GM21825 (cell line): Measurements from ENCODE around the gene TP53I13.
"Not testable (repeated sequence)": the region's sequence is repeated elsewhere in the genome, so short reads cannot be mapped to it uniquely, and the experiment has no call there.

Experiments used
- ATAC-seq: cut with Tn5 transposase; IDR thresholded peaks from one replicate; pipeline ENCODE4 v1.9.1; 2021; ENCODE audit warnings: mild to moderate bottlenecking, moderate library complexity; ENCODE audit not compliant: unreplicated experiment

TP53I13 gene, protein sequence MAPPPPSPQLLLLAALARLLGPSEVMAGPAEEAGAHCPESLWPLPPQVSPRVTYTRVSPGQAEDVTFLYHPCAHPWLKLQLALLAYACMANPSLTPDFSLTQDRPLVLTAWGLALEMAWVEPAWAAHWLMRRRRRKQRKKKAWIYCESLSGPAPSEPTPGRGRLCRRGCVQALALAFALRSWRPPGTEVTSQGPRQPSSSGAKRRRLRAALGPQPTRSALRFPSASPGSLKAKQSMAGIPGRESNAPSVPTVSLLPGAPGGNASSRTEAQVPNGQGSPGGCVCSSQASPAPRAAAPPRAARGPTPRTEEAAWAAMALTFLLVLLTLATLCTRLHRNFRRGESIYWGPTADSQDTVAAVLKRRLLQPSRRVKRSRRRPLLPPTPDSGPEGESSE

DNA sequence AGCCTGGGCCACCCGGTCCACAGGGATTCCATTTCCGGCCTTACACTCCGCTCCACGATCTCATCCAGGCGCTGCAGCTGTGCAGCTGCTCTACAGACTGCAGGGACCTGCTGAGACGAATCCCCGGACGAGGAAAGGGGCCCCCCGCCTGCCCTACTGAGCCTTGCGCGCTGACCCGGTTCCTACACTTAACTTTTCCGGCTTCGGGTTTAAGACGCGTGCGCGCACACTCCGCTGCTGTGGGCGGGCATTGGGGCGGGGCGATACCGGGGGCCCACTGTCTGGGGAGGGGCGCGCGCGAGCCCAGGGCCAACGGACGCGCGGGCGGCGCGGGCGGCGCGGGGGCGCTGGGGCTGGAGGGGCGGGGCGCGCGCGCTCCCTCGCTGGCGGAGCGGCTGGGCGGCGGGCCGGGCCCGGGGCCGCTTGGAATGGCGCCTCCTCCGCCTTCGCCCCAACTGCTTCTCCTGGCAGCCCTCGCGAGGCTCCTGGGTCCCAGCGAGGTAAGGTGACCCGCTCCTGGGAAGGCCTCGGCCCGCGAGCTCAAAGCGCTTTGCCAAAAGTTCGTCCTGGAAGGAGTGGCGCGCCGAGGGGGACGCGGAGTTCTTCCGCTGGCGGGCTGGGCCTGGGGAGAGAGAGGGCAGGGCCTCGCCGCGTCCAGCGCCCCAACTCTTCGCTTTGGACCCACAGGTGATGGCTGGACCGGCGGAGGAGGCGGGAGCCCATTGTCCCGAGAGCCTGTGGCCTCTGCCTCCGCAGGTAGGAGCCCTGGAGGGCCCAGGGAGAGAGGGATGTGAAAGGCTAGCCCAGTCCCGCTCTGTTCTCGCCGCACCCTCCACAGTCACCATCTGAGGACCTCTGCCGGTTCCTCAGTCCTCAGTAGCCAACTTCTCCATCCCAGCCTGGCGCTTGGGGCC lies at the start of gene TP53I13:
Gene TP53I13 (plus strand): TSS at position 371 of the 914 bp plus-strand sequence. CDS start 58 bp downstream, at position 429.
- ATAC-seq, result peak; percentile 45

DNA sequence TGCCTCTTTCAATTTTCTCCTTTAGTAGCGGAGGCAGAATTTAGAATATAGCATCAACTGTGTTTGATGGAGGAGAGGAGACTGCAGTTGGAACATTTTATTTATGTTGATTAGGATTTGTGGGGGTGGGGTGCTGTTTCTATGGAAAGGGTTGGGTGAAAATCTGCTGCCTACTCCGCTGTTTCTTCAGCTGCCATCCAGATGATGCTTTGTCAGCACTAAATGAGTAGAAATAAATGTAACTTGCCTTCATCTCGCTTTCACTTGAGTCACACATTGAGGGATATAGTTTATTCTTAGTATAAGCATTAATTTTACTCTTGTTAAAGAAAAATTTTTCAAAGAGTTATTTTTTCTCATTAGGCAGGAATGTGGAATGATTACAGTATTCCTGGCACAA lies 43.8 kb upstream of the TP53I13 start:
- no peak for ATAC-seq

- no peak for ATAC-seq
Observed at GRCh38 chr17:29526322-29526721, 42.2 kb upstream of the TP53I13 start.

DNA sequence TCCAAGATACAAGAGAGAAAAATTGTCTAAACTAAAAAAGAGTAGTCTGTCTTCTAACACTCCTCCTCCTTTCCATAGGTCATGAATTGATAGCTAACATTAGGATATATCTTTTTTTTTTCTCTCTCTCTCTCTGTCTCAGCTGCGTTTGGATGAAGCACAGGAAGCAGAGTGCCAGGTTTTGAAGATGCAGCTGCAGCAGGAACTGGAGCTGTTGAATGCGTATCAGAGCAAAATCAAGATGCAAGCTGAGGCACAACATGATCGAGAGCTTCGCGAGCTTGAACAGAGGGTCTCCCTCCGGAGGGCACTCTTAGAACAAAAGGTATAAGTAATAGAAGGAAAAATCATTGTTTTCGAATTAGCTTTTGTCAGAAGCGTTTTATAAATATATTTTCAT lies 34.5 kb upstream of the TP53I13 start:
- no peak for ATAC-seq

DNA sequence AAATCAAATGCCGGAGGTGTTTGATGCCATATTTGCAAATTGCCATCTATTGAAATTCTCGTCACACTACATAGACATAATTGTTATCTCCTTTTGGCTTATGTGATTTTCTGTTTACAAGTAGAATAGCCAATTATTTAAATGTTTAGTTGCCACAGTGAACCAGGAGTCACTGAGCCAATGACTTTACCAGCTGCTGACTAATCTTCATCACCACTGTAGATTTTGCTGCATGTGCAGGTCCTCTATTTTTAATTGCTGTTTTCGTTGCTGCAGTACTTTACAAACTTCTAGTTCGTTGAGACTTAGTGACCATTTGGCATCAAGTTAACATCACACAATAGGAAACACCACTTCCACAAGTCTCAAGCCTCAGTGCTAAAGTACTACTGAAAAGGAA lies 24.4 kb upstream of the TP53I13 start:
- no peak for ATAC-seq

DNA sequence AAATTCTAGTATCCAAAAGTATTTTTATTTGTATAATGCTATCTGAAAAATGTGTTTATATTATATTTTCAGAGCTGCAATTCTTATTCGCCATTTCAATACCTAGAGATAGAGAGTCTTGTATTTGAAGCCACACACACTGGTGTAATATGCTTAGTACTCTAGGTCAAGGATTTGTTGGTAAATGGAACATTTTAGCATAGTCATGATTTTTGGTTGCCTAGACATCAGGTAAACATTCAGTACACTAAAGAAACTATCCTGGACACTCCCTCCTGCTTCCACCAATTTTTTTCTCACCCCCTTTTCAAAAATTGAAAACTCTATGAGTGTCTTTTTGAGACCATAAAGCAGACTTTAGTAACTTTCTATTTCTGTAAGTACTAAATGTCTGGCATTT lies 22.4 kb upstream of the TP53I13 start:
- no peak for ATAC-seq

DNA sequence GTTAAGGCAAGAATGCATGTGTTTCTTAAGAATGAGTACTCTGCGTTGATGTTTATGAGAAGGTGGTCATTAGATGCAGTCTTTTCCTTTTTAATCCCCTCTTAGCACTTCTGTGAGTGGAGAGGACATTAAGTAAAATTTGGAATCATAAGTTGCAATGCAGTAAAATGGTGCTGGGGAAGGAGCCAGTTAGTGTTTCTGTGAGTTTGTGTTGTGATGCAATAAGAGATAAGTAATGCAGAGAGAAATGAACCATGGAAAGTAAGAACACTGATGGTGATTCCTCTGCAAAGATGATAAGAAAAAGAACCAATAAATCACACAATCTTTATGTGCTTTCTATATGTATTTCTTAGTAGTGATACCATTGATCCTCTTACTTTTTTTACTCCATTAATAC lies 21.7 kb upstream of the TP53I13 start:
- no peak for ATAC-seq

DNA sequence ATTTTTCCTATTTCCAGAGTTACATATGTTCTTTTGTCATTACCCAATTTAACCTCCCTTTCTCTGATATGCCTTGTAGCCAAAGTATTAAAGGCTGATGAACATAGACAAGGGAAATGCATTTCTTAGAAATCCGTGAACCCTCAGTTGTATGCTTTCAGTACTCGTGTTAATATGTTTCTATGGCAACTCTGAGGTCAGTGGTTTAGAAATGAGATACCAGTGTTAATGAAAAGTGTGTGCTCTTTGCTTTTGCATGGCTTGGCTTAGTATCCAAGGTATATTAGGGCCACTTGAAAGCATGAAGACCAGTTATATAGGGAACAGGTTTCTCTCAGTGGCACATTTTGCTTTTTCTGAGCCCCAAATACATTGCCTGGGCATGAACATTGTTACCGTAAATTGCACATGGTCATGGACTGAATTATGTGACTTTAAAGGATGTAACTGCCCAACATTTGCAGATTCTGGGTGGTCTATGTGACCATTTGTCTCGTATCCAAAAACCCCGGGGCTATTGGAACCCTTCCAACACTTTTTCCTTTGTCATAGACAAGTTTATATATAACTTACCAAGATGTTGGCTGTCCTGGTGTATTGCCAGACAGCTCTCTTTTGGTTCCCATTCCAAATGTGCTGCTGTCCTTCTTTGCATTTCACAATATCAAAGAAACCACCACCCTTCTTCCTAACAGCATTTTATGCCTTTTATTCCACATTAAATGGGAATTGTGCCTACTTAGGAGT lies 19.2 kb upstream of the TP53I13 start:
- ATAC-seq, result no peak

DNA sequence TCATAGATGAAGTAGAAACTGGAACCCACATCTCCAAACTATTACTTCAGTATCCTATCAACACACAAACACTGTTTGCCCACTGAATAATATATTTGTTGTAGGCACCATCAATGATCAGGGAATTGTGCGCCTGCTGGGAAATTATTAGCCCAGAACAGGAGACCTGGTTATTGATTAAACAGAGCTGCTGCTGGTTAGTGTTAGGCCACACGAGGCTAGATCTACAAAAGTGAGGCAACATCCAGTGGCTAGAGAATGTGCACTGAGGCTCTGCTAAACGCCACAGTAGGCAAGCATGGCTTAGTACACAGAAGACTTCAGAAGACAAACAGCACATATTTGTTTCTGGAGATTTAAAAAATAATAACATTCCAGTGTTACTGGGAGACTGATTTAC lies 12.7 kb upstream of the TP53I13 start:
- ATAC-seq, result no peak

DNA sequence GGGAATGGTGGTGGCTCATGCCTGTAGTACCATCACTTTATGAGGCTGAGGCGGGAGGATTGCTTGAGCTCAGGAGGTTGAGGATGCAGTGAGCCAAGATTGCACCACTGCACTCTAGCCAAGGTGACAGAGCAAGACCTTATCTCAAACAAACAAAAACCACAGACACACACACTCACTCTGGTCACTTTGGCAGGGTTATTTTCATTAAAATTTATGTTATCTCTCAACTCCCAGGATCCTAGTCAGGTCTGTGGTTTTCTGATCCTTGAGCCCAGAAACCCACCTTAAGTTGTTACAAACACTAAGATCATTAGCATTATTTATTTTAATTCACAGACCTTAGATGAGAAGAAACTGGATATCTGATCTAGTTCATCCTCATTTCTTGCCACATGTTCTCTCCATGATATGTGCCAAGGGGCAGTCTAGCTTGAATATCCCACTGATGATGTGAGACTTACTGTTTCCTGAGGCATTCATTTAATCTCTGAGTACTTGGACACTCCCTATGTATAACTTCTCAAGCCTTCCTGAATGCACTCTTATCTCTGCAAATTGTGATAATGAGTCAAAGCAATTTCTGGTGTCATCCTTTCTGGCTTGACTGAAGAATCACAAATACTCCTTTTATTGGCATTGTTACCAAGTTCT lies 11.3 kb upstream of the TP53I13 start:
- no peak for ATAC-seq

DNA sequence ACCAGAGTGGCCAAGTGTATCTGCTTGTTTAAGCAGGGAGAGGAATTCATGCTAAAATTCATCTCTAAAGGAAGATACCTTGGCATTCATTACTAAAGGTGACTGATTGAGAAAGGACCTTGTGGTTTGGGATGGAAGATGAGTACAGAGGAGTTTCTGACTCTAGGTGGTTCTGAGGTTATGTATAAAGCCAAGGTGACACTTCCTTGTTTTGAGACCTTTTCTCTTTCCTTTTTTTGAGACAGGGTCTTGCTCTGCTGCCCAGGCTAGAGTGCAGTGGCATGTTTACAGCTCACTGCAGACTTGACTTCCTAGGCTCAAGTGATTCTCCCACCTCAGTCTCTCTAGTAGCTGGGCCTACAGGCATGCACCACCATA lies 10.8 kb upstream of the TP53I13 start:
- ATAC-seq, result no peak

- ATAC-seq, result not testable (repeated sequence)
Observed at GRCh38 chr17:29558139-29558538, 10.4 kb upstream of the TP53I13 start.

- ATAC-seq, result no peak
Observed at GRCh38 chr17:29559640-29560039, 8.9 kb upstream of the TP53I13 start.

DNA sequence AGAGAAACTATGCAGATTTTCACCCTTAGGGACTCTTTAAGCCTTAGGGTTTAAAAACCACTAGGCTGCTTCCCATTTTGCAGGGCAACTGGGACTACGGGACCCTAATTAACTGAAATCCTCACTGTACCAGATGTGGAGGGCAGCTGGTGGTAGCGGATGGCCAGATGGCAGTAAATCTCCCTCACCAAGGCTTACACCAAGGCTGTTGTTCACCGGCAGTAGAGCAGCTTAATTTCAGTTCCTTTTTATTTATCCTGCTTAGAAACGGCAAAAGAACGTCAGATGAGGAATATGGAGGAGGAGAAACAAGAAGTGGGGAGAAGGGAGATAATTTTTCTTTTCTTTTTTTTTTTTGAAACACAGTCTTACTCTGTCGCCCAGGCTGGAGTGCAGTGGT lies 8.2 kb upstream of the TP53I13 start:
- no peak for ATAC-seq

DNA sequence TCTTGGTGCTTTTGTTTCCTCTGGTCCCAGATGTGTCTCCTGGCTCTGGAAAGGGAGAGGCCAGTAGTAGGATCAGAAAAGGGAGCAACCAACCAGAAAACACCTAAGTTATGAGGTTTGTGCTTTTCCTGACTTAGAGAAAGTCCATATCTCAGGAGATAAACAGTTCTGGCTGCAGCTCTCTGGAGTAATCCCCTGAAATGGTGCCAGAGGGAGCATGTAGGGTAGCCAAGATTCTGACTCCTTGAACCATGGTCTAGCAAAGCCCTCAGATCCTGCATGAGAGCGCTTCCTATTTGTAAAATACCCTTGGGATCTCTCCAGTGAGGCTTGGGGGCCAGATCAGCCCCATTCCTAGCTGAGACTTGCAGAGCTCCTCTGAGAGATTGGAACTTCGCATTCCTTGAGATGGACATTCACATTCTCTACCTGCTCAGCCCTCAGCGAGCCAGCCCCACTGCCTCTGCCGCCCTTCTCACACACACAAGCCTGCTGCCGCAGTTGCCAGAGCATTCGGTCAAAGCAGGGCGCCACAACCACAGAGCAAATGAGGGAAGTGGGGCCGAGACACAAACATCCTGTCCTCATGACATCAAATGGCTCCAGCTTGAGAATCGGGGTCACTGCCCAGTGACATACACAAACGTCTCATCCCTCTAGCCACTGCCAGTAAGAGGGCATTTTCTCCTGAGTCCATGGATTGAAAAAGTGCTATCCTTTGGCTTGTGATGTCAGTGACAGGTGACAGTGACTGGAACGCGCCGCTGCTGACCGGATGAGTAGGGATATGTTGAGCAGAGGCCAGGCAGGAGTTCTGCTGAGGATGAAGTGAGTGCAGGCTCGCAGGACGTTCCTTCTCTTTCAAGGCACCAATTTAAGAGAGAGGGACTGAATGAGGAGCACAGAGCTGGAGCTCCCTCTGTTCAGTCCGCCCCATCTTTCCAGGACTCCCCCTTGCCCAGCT lies 6.7 kb upstream of the TP53I13 start:
- no peak for ATAC-seq

DNA sequence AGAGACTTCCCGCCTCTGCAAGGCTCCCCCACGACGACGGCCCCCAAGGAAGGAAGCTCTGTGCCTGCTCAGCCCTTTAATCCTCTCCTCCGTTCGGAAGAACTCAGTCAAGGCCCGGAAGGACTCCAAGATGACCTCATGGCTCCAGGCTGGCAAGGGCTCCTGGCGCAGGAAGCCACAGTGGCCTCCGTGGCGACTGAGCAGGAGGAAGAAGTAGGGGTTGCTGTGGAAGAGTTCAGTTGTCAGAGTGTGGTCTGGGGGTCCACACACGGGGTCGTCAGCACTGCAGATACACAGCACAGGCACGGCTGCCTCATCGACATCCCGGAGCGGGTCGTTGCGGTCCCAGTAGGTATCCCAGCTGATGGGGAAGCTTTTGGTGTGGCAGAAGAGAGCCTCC lies 5.9 kb upstream of the TP53I13 start:
- ATAC-seq, result no peak

- no peak for ATAC-seq
Observed at GRCh38 chr17:29563816-29564215, 4.7 kb upstream of the TP53I13 start.

DNA sequence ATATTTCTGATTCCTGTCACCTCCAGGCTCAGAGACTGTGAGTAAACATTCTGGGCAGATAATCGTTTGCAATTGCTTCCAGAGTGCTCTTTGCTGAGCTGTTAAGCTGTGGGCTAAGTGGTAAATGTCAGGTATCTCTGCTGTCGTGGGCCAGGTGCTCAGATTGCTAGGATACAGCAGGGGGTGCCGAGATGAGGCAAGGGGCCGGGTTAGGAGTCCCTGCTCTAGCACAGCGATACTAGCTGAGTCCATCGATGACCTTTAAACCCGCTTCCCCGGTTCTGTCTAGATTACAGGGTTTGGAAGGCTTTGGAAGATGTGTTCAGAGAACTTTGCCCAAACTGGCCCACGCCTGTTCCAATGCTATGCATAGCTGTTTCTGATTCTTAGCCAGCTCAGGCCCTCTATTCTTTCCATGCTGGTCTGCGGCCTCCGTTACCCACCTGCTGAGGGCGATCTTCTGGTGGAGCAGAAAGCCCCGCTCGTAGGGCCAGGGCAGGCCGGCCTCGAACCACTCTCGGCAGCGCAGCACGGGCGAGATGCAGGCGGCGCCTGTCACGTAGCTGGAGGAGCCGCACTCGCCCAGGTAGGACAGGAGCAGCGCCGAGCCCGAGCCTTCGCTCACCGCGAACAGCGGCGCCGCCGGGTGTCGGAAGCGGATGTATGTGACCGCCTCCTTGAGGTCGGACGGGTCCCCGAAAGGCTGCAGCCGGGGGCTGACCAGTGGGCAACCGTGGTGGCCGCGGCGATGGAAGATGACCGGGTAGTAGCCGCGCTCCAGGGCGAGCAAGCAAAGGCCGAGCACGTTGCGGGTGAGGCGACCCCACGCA lies 2.6 kb upstream of the TP53I13 start:
- ATAC-seq, result no peak
